Brain microvascular endothelial cell (primary cell): ENCODE data around the gene RASGRP1.
A peak's percentile ranks its signal among the peaks of the same experiment; 100 is the strongest.

Experiments used
- DNase-seq: peaks from one replicate; pipeline ENCODE4 v3.0.0-alpha.2; 2020
- H3K27ac ChIP-seq: fragments of 250-450 bp; sonication (Bioruptor Pico); 2 replicates; pipeline ENCODE4 v1.5.1; 2020; ENCODE audit warnings: mild to moderate bottlenecking, moderate library complexity
- H3K27me3 ChIP-seq: fragments of 250-450 bp; sonication (Bioruptor Pico); replicated peaks from 2 replicates; pipeline ENCODE4 v1.5.1; 2020; ENCODE audit warnings: mild to moderate bottlenecking
- H3K36me3 ChIP-seq: fragments of 250-450 bp; sonication (Bioruptor Pico); replicated peaks from 2 replicates; pipeline ENCODE4 v1.5.1; 2020; ENCODE audit warnings: mild to moderate bottlenecking
- H3K4me3 ChIP-seq: 2 replicates; pipeline ENCODE4 v1.5.1; 2011; ENCODE audit warnings: low read depth, mild to moderate bottlenecking, control low read depth, low read length, moderate library complexity
- CTCF ChIP-seq: IDR thresholded peaks from 2 replicates; pipeline ENCODE4 v1.5.1; 2011; ENCODE audit warnings: low read depth, mild to moderate bottlenecking, moderate library complexity, low read length, control low read depth, inconsistent platforms; ENCODE audit errors: missing control alignments
- in situ Hi-C: cut with HindIII; loops from 2 replicates; pipeline ENCODE4 v1.10.0; 2017; ENCODE audit warnings: low sequenced_read_pairs, low pct_ligation_motif_present

The RASGRP1 gene

GRCh38 chr15:38540510-38540909 lies 24.1 kb downstream of the RASGRP1 start:
- no peaks in the 10 kb centered on the region for H3K36me3 ChIP-seq
- no peak for TF ChIP-seq CTCF
- no peak overlapping the region for H3K27ac ChIP-seq
- DNase-seq = no peak
- H3K27me3 ChIP-seq = no peaks in the 10 kb centered on the region
- no peak overlapping the region for H3K4me3 ChIP-seq
- in situ Hi-C loops = no loop called here

GRCh38 chr15:38539008-38539343 lies 25.6 kb downstream of the RASGRP1 start:
- H3K4me3 ChIP-seq = no peak overlapping the region
- in situ Hi-C loops = no loop called here
- no peaks in the 10 kb centered on the region for H3K27me3 ChIP-seq
- H3K27ac ChIP-seq = no peak overlapping the region
- no peak for TF ChIP-seq CTCF
- no peak for DNase-seq
- H3K36me3 ChIP-seq = no peaks in the 10 kb centered on the region

GRCh38 chr15:38538328-38539007 lies 26.1 kb downstream of the RASGRP1 start:
- TF ChIP-seq CTCF = no peak
- in situ Hi-C loops = no loop called here
- no peak overlapping the region for H3K4me3 ChIP-seq
- no peak overlapping the region for H3K27ac ChIP-seq
- H3K27me3 ChIP-seq = no peaks in the 10 kb centered on the region
- DNase-seq = no peak
- no peaks in the 10 kb centered on the region for H3K36me3 ChIP-seq

- H3K27ac ChIP-seq = peak overlapping the region; percentile 43
- in situ Hi-C loops = no loop called here
- no peaks in the 10 kb centered on the region for H3K36me3 ChIP-seq
- peak; percentile 96 for DNase-seq
- TF ChIP-seq CTCF = no peak
- no peak overlapping the region for H3K4me3 ChIP-seq
- no peaks in the 10 kb centered on the region for H3K27me3 ChIP-seq
Measured at GRCh38 chr15:38536201-38536676, 28.4 kb downstream of the RASGRP1 start.

GRCh38 chr15:38535491-38536200 lies 29.0 kb downstream of the RASGRP1 start:
- peak overlapping the region; percentile 43 for H3K27ac ChIP-seq

More at GRCh38 chr15:38535491-38536200, 29.0 kb downstream of the RASGRP1 start:
- Histone ChIP-seq H3K27me3 (no peaks in the 10 kb centered on the region), H3K4me3 (no peak overlapping the region), H3K36me3 (no peaks in the 10 kb centered on the region)
- in situ Hi-C loops = no loop called here
- peak; percentile 62 for DNase-seq
- no peak for TF ChIP-seq CTCF
